Spinal cord (tissue), 10 donors: ENCODE data around the gene ILK. TPM values are rescaled to one million over a fixed set of nuclear protein-coding genes. Genes with fewer than 3 reads are reported as not detected.

ENCODE experiments used
- DNase-seq, 6 donors: peaks; one replicate each; pipeline versions ENCODE4 v3.0.0 to v3.0.0-alpha.2; 2013 to 2015; ENCODE audit warnings: low spot score in 6 of 6, low read depth in 4 of 6
- H3K27ac ChIP-seq: one replicate; pipeline ENCODE4 v1.5.1; 2013; ENCODE audit warnings: low read depth, low read length, control low read depth
- H3K27me3 ChIP-seq: one replicate; pipeline ENCODE4 v1.6.1; 2013; ENCODE audit warnings: low read length; ENCODE audit not compliant: control insufficient read depth, insufficient read depth
- H3K36me3 ChIP-seq: one replicate; pipeline ENCODE4 v1.6.1; 2013; ENCODE audit warnings: low read length; ENCODE audit not compliant: control insufficient read depth, insufficient read depth
- H3K4me1 ChIP-seq: one replicate; pipeline ENCODE4 v1.6.1; 2013; ENCODE audit warnings: low read length; ENCODE audit not compliant: control insufficient read depth, insufficient read depth
- H3K4me3 ChIP-seq: one replicate; pipeline ENCODE4 v1.5.1; 2013; ENCODE audit warnings: low read depth, low read length, control low read depth
- H3K9me3 ChIP-seq: one replicate; pipeline ENCODE4 v1.6.1; 2013; ENCODE audit warnings: low read length; ENCODE audit not compliant: control insufficient read depth, insufficient read depth
- WGBS: methylation state at CpG from one replicate; pipeline ENCODE4 v1.1.5; 2013; ENCODE audit warnings: missing lambda C conversion rate; ENCODE audit not compliant: insufficient coverage; 5-methylcytosine and 5-hydroxymethylcytosine counted together
- polyA plus RNA-seq, 2 donors: library from polyadenylated mRNA; unstranded; fragments of 120-200 nt; gene quantifications; one replicate each; pipeline ENCODE4 v1.2.1, GENCODE V29; 2013; ENCODE audit not compliant: insufficient read length in 2 of 2
- total RNA-seq, 2 donors: library from RNA; depleted of rRNA in 1 of 2; stranded (reverse); fragments of 120-200 nt in 1 of 2; fragments of >200 nt in 1 of 2; gene quantifications; one replicate each; pipeline versions ENCODE4 v1.2.3 to v1.2.4, GENCODE V29; 2013 to 2014
- donor health status: healthy.

Gene ILK
- total and polyA plus RNA-seq, 4 donors, result 87.6 to 175 (median 123) TPM

- Histone ChIP-seq H3K27ac (no peak overlapping the region), H3K36me3 (peaks cover 41% of the 10 kb centered on the region), H3K9me3 (no peaks in the 10 kb centered on the region), H3K27me3 (no peaks in the 10 kb centered on the region), H3K4me1 (peaks cover 30% of the 10 kb centered on the region), H3K4me3 (no peak overlapping the region)
- WGBS, result 76% methylated on average over 6 of the region's 7 CpGs
- no peak for DNase-seq
These were observed 39.4 kb downstream of the ILK start for GRCh38 chr11:6642957-6643356.

- Histone ChIP-seq H3K4me3 (no peak overlapping the region), H3K4me1 (peaks cover 24% of the 10 kb centered on the region), H3K36me3 (peaks cover 25% of the 10 kb centered on the region), H3K27ac (peak overlapping the region; percentile 69), H3K27me3 (peaks cover 2% of the 10 kb centered on the region), H3K9me3 (no peaks in the 10 kb centered on the region)
- WGBS, result 80% methylated on average over 12 of the region's 12 CpGs
- DNase-seq, result no peak
These were observed 42.5 kb downstream of the ILK start for GRCh38 chr11:6646071-6646470.

GRCh38 chr11:6646576-6646917 lies 43.0 kb downstream of the ILK start:
- Histone ChIP-seq H3K4me1 (peaks cover 20% of the 10 kb centered on the region), H3K9me3 (no peaks in the 10 kb centered on the region), H3K27ac (peak overlapping the region; percentile 74), H3K36me3 (peaks cover 22% of the 10 kb centered on the region), H3K4me3 (no peak overlapping the region), H3K27me3 (peaks cover 2% of the 10 kb centered on the region)
- DNase-seq, result peak in 1 of 6 donors; percentile 65
- WGBS, result 50% methylated on average over 1 of the region's 3 CpGs

GRCh38 chr11:6646918-6647679 lies 43.5 kb downstream of the ILK start:
- Histone ChIP-seq H3K36me3 (peaks cover 21% of the 10 kb centered on the region), H3K27me3 (peaks cover 2% of the 10 kb centered on the region), H3K27ac (peak overlapping the region; percentile 74), H3K4me1 (peaks cover 19% of the 10 kb centered on the region), H3K4me3 (no peak overlapping the region), H3K9me3 (no peaks in the 10 kb centered on the region)
- peak in 4 of 6 donors; percentile 29 to 78 (median 53) for DNase-seq
- WGBS, result 23% methylated on average over 4 of the region's 9 CpGs

GRCh38 chr11:6647836-6648235 lies 44.3 kb downstream of the ILK start:
- WGBS, result 88% methylated on average over 2 of the region's 2 CpGs
- H3K27ac ChIP-seq, result peak overlapping the region; percentile 74
- H3K4me1 ChIP-seq, result peaks cover 19% of the 10 kb centered on the region
- H3K36me3 ChIP-seq, result peaks cover 21% of the 10 kb centered on the region
- no peak for DNase-seq
- H3K9me3 ChIP-seq, result no peaks in the 10 kb centered on the region
- peaks cover 2% of the 10 kb centered on the region for H3K27me3 ChIP-seq
- H3K4me3 ChIP-seq, result no peak overlapping the region

GRCh38 chr11:6648501-6648900 lies 44.9 kb downstream of the ILK start:
- Histone ChIP-seq H3K27ac (no peak overlapping the region), H3K4me1 (peaks cover 19% of the 10 kb centered on the region), H3K9me3 (no peaks in the 10 kb centered on the region), H3K36me3 (peaks cover 21% of the 10 kb centered on the region), H3K27me3 (peaks cover 2% of the 10 kb centered on the region), H3K4me3 (no peak overlapping the region)
- WGBS, result 100% methylated on average over 1 of the region's 1 CpG
- DNase-seq, result no peak

- Histone ChIP-seq H3K4me3 (no peak overlapping the region), H3K36me3 (peaks cover 21% of the 10 kb centered on the region), H3K4me1 (peaks cover 28% of the 10 kb centered on the region), H3K9me3 (no peaks in the 10 kb centered on the region), H3K27ac (no peak overlapping the region), H3K27me3 (peaks cover 2% of the 10 kb centered on the region)
- DNase-seq, result no peak
These were observed 46.5 kb downstream of the ILK start for GRCh38 chr11:6650104-6650503.

- no peak for DNase-seq
- no peak overlapping the region for H3K27ac ChIP-seq
- no peak overlapping the region for H3K4me3 ChIP-seq
- H3K4me1 ChIP-seq, result peaks cover 28% of the 10 kb centered on the region
- no peaks in the 10 kb centered on the region for H3K9me3 ChIP-seq
- peaks cover 2% of the 10 kb centered on the region for H3K27me3 ChIP-seq
- 86% methylated on average over 6 of the region's 6 CpGs for WGBS
- peaks cover 21% of the 10 kb centered on the region for H3K36me3 ChIP-seq
These were observed 47.4 kb downstream of the ILK start for GRCh38 chr11:6650980-6651379.

GRCh38 chr11:6652182-6652581 lies 48.6 kb downstream of the ILK start:
- no peak for DNase-seq
- peaks cover 6% of the 10 kb centered on the region for H3K27me3 ChIP-seq
- H3K27ac ChIP-seq, result no peak overlapping the region
- no peaks in the 10 kb centered on the region for H3K9me3 ChIP-seq
- peaks cover 20% of the 10 kb centered on the region for H3K4me1 ChIP-seq
- H3K36me3 ChIP-seq, result peaks cover 16% of the 10 kb centered on the region
- WGBS, result 43% methylated on average over 2 of the region's 3 CpGs
- H3K4me3 ChIP-seq, result no peak overlapping the region

GRCh38 chr11:6653097-6653496 lies 49.5 kb downstream of the ILK start:
- no peak overlapping the region for H3K27ac ChIP-seq
- no peaks in the 10 kb centered on the region for H3K9me3 ChIP-seq
- no peak for DNase-seq
- peaks cover 15% of the 10 kb centered on the region for H3K36me3 ChIP-seq
- H3K4me1 ChIP-seq, result peaks cover 16% of the 10 kb centered on the region
- H3K27me3 ChIP-seq, result peaks cover 6% of the 10 kb centered on the region
- no peak overlapping the region for H3K4me3 ChIP-seq
- WGBS, result 73% methylated on average over 1 of the region's 1 CpG
